Measurements from ENCODE around the gene TCTN2.

The TCTN2 gene

GRCh38 chr12:123670882-123671728 is at the start of gene TCTN2:
Gene TCTN2 (plus strand): TSS chr12:123671113. CDS start chr12:123671241, 128 bp downstream.
- DNase-seq: peak; percentile 94

DNA sequence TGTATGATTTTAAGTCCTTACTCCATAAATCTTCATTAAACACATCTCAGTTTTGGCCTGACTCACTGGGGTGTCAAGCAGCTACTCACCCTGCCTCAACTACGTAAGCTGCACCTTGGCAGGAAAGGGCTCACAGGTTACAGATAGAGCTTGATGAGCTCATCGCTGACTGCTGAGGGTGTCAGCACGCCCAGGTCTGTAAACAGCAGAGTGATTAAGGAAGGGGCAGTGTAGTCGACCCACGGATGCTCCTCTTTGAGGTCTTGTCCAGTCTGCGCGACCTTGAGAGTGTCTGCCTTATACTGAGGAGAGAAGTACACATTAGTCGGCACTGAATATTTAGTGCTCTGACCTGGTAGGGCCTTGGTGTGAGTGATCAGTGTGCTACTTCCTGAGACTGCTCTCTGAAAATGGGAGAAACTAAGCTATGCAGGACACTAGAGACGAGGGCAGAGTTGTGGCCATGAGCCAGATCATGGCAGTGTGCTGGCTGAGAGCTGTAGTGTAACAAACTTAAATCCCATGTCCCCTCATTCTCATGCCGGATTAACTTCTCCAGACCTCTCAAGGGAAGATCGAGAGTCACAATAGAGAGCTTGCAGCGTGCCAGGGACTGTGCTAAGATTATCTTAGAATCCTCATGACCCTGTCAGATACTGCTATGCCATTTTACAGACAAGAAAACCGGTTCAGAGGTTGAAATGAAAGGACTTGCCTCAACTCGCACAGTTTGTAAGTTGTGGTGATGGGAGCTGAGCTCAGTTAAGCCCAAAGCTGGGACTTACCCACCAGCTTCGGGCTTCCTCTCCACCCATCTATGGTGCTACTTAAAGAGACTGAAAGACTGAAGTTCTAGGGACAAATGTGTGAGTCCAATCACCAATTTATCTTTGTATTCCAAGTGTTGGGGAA is 49.0 kb upstream of the TCTN2 start:
- DNase-seq: no peak

DNA sequence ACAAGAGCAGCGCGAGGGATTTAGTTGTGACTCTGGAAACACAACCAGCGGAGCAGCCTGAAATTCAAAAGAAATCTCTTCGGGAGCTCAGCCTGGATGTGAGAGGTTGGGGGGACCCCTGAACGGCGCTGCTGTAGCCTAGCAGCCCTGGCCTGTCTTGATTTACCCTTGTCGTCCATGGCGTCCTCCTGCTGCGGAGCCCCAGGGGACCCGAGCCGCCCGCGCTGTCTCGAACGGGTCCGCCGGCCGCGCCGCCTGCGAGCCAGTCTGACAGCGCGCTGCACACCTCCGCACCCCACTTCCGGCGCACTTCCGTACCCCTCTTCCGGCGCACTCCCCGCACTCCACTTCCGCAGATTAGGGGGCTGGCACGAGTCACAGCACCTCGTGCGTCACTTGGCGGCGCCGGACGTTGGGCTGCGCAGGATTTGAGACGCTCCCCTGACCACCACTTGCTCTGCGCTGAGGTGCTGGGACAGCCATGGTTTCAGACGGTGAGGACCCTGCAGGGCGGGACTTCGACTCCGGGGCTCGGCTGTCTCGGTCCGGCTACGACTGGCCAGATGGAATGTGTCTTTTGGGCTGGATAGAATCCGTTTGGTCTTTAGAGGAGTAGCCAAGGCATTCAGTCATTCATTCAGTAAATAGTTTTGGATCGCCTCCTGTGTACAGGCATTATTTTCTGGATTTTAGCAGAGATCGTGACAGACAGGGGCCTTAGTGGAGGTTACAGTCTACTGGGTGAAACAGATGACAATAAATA is 37.4 kb upstream of the TCTN2 start, which contains the start of the genes EIF2B1 and GTF2H3:
TSS of gene EIF2B1 (minus strand) at position 308 of the 763 bp plus-strand sequence. CDS start at position 179, 129 bp downstream.
TSS of gene GTF2H3 (plus strand) at position 451 of the 763 bp plus-strand sequence. CDS start at position 482, 31 bp downstream.
- DNase-seq: peak; percentile 98

DNA sequence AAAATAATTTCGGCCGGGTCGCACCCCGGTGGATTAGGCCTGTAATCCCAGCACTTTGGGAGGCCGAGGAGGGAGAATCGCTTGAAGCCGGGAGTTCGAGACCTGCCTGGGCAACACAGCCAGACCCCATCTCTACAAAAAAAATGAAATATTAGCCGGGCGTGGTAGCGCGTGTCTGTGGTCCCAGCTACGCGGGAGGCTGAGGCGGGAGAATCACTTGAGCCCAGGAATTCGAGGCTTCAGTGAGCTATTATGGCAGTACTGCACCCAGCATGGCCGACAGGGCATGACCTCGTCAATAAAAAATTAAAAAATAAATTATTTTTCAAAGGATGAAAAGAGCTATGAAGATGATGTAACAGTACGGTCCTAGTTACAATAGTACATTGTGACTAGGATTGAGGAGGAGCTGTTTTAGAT is 36.8 kb upstream of the TCTN2 start:
- no peak for DNase-seq

DNA sequence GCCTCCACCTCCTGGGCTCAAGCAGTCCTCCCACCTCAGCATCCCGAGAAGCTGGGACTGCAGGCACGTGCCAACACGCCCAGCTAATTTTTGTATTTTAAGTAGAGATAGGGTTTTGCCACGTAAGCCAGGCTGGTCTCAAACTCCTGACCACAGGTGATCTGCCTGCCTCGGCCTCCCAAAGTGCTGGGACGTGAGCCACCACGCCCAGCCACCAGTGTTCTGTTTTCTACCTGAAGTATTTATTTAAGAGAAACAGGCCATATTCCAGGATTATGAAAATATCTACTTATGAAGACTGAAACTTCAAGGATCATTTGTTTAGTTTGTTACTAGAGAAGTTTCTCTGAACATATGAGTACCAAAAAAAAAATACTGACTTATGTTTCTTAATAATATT is 27.0 kb upstream of the TCTN2 start:
- DNase-seq: no peak

DNA sequence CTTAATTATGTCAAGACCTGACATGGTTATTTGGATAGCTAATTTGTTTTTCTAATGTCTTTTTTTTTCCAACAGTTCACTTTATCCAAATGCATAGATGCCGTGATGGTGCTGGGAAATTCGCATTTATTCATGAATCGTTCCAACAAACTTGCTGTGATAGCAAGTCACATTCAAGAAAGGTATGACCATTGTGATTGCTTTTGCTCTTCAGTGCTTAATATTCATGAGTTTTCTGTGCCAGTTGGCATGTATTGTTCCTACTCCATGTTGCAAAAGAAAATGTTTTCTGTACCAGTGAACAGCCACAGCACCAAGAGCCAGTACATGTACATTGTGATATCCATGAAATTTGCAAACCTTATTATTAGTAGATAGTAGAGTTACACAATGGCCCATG is 25.5 kb upstream of the TCTN2 start:
- no peak for DNase-seq

DNA sequence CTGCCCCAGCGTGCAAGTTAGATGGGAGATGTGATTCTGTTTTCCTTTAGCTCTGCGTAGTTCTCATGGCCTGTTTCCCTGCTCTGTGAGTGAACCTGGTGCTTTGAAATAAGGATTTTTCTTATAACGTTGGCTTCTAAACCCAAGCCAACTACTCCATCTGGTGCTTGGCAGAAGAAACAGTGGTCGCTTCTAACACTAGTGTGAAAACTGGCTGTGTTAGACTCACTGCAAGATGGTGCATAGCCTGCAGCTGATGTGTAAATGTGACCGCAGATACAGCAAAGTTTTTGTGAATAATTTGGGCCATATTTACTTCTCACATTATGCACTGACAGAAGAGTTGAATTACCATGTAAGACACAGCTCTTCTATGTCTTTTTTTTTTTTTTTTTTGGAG is 25.0 kb upstream of the TCTN2 start:
- DNase-seq: no peak

- DNase-seq: no peak
Observed at GRCh38 chr12:123648401-123648800, 22.5 kb upstream of the TCTN2 start.

- no peak for DNase-seq
Observed at GRCh38 chr12:123654129-123654701, 16.7 kb upstream of the TCTN2 start.

GRCh38 chr12:123655420-123655819 is 15.5 kb upstream of the TCTN2 start:
- DNase-seq: no peak

DNA sequence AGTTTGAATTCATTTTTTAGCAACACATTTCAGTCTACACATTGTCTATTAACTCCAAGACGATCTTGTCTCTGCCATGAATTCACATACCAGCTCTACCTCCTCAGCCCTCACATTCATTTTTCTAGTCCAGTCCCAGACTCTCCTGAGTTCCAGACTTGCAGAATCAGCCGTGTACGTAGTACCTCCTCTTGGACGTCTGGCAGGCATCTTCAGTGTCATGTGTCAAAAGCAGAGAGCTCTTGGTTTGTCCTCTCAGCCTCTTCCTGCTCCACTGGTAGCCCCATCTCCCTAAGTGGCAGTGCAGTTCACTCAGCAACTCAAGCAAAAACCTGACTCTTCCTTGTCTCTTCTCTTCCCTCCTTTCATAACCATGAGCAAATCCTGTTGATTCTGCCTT is 14.5 kb upstream of the TCTN2 start:
- no peak for DNase-seq

- DNase-seq: no peak
Observed at GRCh38 chr12:123657211-123657610, 13.7 kb upstream of the TCTN2 start.

GRCh38 chr12:123659996-123660727 is 10.8 kb upstream of the TCTN2 start:
- no peak for DNase-seq

DNA sequence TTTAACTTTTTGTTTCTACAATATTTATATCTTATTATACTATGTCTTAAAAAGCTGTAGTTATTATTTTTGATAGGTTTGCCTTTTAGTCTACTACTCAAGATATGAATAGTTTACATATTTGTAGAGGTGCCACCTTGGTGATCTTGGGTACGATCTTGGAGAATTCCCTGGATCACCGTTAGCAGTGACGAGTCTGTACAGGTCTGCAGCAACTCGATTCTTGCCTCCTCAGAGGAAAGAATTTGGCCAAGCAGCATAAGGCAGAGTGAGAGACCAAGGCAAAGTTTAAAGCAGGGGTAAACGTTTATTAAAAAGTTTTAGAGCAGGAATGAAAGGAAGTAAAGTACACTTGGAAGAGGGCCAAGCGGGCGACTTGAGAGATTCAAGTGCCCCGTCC is 3.1 kb upstream of the TCTN2 start:
- DNase-seq: no peak

GRCh38 chr12:123671876-123672275 is 963 bp downstream of the TCTN2 start:
- no peak for DNase-seq

DNA sequence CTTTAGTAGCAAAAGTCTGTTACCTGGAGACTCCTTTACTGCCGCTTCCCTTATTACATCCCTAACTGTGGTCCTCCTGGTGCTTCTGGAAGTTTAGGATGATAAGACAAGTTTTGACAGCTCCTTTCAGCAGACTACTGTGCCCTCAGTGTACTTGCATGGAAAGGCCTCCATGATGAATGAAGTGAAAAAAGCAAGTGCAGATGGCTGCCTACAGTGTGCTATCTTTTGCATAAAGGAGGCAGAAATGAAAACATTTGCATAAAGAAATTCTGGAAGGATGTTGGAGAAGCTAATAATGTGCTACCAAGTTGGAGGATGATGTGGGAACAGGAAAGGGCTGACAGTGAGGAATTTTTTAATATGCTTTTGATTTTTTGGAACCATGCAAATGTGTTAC is 4.5 kb downstream of the TCTN2 start:
- no peak for DNase-seq

DNA sequence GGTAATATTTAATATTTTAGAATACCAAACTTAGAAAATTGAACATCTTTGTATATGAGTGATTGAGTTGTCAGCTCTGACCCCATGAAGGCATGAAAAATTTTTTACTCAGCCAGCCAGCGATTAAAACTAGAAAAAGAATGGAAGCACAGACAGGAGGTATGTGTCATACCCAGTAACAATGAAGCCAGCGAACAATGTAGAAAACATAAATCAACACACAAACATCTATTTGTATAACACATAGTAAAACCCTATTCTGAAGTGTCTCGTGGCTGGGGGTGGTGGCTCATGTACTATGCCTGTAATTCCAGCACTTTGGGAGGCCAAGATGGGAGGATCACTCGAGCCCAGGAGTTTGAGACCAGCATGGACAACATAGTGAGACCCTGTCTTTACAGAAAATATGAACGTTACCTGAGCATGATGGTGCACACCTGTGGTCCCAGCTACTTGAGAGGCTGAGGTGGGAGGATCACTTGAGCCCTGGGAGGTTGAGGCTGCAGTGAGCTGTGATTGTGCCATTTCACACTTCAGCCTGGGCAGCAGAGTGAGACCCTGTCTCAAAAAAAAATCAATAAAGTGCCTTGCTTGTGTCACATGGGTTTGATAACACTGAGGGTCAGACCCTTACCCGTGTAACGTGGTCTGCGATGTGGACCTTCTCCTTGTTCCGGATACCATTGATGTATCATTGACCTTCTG is 5.9 kb downstream of the TCTN2 start:
- no peak for DNase-seq

DNA sequence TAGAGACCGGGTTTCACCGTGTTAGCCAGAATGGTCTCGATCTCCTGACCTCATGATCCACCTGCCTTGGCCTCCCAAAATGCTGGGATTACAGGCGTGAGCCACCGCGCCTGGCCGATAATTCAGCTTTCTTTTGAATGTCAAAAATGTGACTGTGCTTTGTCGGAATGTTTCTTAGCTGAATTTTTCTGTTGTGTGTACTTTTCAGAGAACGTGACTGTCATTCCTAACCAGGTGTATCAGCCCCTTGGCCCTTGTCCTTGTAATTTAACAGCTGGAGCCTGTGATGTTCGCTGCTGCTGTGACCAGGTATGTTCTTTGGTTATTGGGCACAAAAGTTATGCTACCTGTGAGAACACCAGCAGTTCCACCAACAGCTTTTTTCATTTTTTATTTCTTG is 8.1 kb downstream of the TCTN2 start:
- DNase-seq: no peak

DNA sequence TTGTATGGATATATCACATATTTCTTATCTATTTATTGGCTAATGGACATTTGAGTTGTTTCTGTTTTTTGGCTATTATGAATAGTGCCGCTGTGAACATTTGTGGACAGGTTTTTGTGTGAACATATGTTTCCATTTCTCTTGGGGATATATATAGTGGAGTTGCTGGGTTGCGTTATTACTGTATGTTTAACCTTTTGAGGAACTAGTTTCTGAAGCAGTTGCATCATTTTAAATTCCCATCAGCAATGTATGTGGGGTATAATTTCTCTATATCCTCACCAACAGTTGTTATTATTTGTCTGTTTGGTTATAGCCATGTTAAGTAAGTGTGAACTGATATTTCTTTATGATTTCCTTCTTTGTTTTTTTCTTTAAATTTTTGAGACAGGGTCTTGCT is 10.7 kb downstream of the TCTN2 start:
- DNase-seq: no peak

GRCh38 chr12:123683964-123684363 is 13.1 kb downstream of the TCTN2 start:
- peak; percentile 21 for DNase-seq

DNA sequence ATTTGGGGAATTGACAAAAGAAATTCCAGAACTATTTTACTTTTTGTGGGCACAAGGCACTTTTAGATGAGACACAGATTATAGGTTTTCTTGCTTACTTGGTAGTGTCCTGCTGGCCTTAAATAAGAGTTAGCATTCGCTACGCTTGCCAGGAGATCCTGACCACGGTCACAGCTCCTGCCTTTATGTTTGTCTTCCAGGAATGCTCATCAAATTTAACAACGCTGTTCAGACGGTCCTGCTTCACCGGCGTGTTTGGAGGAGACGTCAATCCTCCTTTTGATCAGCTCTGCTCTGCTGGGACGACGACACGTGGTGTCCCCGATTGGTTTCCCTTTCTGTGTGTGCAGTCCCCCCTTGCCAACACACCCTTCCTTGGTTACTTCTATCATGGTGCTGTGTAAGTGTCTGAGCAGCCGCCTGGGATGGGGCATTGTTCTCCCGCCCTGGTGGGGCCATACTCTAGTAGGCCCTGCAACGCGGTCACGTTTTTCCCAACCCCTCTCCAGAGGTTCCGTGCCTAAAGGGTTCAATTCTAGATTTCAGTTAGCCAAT is 15.8 kb downstream of the TCTN2 start:
- no peak for DNase-seq
